ENCODE measurements around the gene OTUD5. TPM values are rescaled to one million over a fixed set of nuclear protein-coding genes. Genes with fewer than 3 reads are reported as not detected.
A peak's percentile ranks its signal among the peaks of the same experiment; 100 is the strongest.

The OTUD5 gene
- total and polyA plus RNA-seq, 2 donors from 2014 or later = 40.2 to 56.2 TPM

DNA sequence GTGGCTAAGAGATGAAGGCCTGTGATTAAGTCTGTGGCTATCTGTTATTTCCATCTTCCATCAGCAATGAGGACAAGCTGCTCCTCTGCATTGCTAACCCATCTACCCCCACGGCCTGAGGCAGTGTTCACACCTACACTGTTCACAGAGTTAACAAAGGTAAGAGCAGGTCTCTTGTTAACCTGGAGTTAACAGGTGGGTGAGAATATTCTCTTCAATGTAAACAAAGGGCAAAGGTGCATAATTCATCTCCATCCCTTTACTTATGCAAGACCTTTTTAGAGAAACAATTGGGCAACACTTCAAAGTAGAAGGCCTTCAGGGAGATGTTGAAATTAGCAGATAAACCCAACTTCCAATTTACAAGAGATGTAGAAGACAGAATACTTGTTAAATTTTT is 48.8 kb downstream of the OTUD5 start:
- H3K27ac ChIP-seq (ENCODE audit: low read depth in 2 of 2, low read length in 2 of 2) = no peak overlapping the region
- H3K4me1 ChIP-seq (ENCODE audit: control insufficient read depth in 2 of 3, insufficient read depth in 2 of 3, low read depth in 1 of 3, low read length in 3 of 3) = peaks cover 0 to 10% (median 0%) of the 10 kb centered on the region in 3 donors
- intact Hi-C loops (cut with DNase I) = no loop called here
- H3K36me3 ChIP-seq (ENCODE audit: control insufficient read depth in 2 of 3, insufficient read depth in 3 of 3, low read length in 3 of 3) = peaks cover 0 to 8% (median 3%) of the 10 kb centered on the region in 3 donors
- H3K9ac ChIP-seq (ENCODE audit: low read length in 3 of 3) = no peak overlapping the region
- H3K9me3 ChIP-seq (ENCODE audit: control insufficient read depth in 2 of 3, insufficient read depth in 1 of 3, low read length in 3 of 3) = no peaks in the 10 kb centered on the region
- no peak for FAIRE-seq
- TF ChIP-seq, protein P1, sequence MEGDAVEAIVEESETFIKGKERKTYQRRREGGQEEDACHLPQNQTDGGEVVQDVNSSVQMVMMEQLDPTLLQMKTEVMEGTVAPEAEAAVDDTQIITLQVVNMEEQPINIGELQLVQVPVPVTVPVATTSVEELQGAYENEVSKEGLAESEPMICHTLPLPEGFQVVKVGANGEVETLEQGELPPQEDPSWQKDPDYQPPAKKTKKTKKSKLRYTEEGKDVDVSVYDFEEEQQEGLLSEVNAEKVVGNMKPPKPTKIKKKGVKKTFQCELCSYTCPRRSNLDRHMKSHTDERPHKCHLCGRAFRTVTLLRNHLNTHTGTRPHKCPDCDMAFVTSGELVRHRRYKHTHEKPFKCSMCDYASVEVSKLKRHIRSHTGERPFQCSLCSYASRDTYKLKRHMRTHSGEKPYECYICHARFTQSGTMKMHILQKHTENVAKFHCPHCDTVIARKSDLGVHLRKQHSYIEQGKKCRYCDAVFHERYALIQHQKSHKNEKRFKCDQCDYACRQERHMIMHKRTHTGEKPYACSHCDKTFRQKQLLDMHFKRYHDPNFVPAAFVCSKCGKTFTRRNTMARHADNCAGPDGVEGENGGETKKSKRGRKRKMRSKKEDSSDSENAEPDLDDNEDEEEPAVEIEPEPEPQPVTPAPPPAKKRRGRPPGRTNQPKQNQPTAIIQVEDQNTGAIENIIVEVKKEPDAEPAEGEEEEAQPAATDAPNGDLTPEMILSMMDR (IDR thresholded peaks at IDR 0.05; ENCODE audit: borderline replicate concordance, extremely low read depth, insufficient read depth) = no peak
- no peak for DNase-seq
- H3K27me3 ChIP-seq (ENCODE audit: control insufficient read depth, insufficient read depth, low read length) = no peaks in the 10 kb centered on the region
- H3K4me3 ChIP-seq (ENCODE audit: low read length in 3 of 3) = no peak overlapping the region

DNA sequence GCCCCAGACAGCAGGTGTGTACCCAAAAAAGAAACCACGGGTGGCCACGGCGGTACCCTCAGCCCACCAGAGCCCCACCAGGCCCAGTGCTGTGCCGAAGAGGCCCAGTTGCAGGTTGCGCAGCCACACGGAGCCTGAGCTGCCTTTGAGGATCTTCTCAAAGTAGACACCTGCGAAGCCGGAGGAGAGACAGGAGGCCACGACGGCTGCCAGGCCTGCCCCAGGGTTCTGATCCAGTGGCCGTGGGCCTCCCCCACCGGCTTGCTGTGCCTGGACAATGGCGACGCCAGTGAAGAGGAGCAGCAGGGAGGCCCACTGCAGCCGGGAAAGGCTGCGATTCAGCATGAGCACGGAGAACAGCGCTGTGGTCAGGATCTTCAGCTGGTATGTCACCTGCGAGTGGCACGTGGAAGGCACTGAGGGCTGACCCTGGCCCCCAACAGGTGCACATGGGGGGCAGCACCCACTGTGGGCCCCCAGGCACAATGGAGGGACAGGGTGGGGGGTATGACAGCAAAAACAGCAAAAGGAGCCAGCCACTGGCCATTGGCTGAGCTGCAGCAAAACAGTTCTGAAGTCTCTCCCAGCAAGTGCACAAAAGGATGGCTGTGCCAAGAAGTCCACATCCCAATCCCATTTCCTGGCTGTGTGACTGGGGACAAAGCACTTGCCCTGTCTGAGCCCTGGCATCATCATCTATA is 52.2 kb downstream of the OTUD5 start:
- Histone ChIP-seq H3K4me1 (ENCODE audit: control insufficient read depth in 2 of 3, insufficient read depth in 2 of 3, low read depth in 1 of 3, low read length in 3 of 3) (peaks cover 0 to 3% (median 0%) of the 10 kb centered on the region in 3 donors), H3K9me3 (ENCODE audit: control insufficient read depth in 2 of 3, insufficient read depth in 1 of 3, low read length in 3 of 3) (no peaks in the 10 kb centered on the region), H3K27ac (ENCODE audit: low read depth in 2 of 2, low read length in 2 of 2) (no peak overlapping the region), H3K4me3 (ENCODE audit: low read length in 3 of 3) (no peak overlapping the region), H3K36me3 (ENCODE audit: control insufficient read depth in 2 of 3, insufficient read depth in 3 of 3, low read length in 3 of 3) (peaks cover 0 to 14% (median 9%) of the 10 kb centered on the region in 3 donors), H3K9ac (ENCODE audit: low read length in 3 of 3) (no peak overlapping the region), H3K27me3 (ENCODE audit: control insufficient read depth, insufficient read depth, low read length) (no peaks in the 10 kb centered on the region)
- TF ChIP-seq, protein P1 (IDR thresholded peaks at IDR 0.05; ENCODE audit: borderline replicate concordance, extremely low read depth, insufficient read depth) = no peak
- FAIRE-seq = no peak
- peak in 1 of 5 donors; percentile 76 for DNase-seq
- intact Hi-C loops (cut with DNase I) = no loop called here

DNA sequence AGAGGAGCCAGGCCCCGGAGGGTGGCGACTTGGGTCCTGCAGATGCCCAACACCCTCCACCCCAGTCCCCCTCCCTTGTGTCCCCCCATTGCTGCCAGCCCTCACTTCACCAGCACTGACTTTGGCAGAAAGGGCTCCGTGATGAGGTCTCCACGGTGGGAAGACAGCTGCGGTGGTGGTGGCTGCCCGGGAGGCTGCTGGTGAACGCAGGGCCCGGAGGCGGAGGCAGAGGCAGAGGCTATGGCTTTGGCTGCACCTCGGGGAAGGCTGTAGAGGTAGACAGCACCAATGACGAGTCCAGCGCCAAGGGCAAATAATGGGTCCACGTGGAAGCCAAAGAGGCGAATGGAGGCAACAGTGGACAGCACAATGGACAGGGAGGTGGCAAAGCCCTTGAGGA is 52.8 kb downstream of the OTUD5 start:
- Histone ChIP-seq H3K4me1 (ENCODE audit: control insufficient read depth in 2 of 3, insufficient read depth in 2 of 3, low read depth in 1 of 3, low read length in 3 of 3) (no peaks in the 10 kb centered on the region), H3K27me3 (ENCODE audit: control insufficient read depth, insufficient read depth, low read length) (no peaks in the 10 kb centered on the region), H3K27ac (ENCODE audit: low read depth in 2 of 2, low read length in 2 of 2) (no peak overlapping the region), H3K36me3 (ENCODE audit: control insufficient read depth in 2 of 3, insufficient read depth in 3 of 3, low read length in 3 of 3) (peaks cover 0 to 14% (median 9%) of the 10 kb centered on the region in 3 donors), H3K4me3 (ENCODE audit: low read length in 3 of 3) (no peak overlapping the region), H3K9ac (ENCODE audit: low read length in 3 of 3) (no peak overlapping the region), H3K9me3 (ENCODE audit: control insufficient read depth in 2 of 3, insufficient read depth in 1 of 3, low read length in 3 of 3) (no peaks in the 10 kb centered on the region)
- DNase-seq = peak in 1 of 5 donors; percentile 63
- TF ChIP-seq, protein P1 (IDR thresholded peaks at IDR 0.05; ENCODE audit: borderline replicate concordance, extremely low read depth, insufficient read depth) = no peak
- intact Hi-C loops (cut with DNase I) = no loop called here
- no peak for FAIRE-seq
